Stimulated activated CD8-positive, alpha-beta memory T cell treated with anti-CD3 and anti-CD28 coated beads, Interleukin-12 subunit alpha, Interleukin-12 subunit beta, amount 100 ng/mL, for 4 hours (primary cell): ENCODE data around the gene KCNAB2.
"Not testable (repeated sequence)": the region's sequence is repeated elsewhere in the genome, so short reads cannot be mapped to it uniquely, and the experiment has no call there.

Experiments
- DNase-seq: peaks from one replicate; pipeline ENCODE4 v3.0.0-alpha.2; 2020; ENCODE audit warnings: low read depth

KCNAB2 gene

DNA sequence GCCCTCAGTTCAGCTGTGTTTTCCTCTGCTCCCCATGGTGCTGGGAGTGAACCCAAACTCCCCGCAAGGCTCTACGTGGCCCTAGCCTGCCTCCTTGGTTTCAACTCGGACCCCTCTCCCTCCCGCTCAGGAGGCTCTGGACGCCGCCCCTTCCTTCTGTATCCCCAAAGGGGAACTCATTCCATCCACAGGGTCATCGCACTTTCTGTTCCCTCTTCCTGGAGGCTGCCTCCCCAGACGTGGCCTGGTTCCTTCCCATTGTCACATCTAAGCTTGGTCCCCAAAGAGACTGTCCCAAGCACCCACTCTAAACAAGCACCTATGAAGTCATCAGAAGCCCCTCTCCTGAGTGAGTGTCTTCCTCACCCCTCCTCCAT, 10.9 kb downstream of the KCNAB2 start:
- DNase-seq: no peak

DNA sequence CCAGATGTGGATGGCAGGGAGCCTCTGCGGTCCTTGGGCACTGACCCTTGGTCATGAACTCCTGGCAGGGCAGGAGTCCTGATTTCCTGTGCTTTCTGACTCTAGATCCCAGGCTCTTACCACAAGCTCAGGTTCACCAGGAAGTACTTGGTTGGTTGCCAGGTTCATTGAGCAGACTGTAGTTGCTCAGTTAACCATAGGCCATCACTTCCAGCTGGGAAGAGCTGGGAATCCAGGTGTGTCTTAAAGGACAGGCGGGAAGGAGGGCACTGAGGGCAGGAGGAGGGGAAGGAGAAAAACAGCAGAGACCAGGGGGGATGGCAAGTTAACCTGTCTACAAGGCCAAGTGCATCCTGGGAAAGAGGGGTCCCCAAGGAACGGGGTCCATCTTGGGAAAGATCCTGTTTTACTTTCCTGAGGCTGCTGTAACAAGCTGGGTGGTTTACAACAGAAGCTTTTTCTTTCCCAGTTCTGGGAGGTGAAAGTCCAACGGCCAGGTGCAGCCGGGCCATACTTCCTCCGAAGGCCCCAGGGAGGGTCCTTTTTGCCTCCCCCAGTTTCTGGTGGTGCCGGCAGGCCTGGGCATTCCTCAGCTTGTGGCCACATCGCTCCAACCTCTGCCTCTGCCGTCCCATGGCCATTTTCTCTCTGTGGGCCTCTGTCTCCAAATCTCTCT, 11.6 kb downstream of the KCNAB2 start:
- no peak for DNase-seq

DNA sequence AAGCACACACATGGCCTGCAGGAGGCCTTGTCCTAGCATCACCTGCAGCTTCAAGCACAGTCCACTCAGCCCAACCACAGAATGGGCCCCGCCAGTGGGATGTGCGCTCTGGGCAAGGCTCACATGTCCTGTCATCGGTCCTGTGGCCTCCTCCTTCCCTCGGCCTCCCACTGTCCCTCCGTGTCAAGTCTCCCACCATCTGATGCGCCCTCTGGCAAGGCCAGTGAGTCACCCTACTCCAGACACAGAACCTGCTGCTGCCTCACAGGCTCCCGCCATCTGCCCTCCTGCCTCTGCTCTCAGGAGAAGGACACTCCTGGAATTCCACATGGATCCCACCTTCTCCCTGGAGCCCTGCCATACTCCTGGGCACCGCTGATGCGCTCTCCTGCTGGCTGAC, 14.2 kb downstream of the KCNAB2 start:
- no peak for DNase-seq

DNA sequence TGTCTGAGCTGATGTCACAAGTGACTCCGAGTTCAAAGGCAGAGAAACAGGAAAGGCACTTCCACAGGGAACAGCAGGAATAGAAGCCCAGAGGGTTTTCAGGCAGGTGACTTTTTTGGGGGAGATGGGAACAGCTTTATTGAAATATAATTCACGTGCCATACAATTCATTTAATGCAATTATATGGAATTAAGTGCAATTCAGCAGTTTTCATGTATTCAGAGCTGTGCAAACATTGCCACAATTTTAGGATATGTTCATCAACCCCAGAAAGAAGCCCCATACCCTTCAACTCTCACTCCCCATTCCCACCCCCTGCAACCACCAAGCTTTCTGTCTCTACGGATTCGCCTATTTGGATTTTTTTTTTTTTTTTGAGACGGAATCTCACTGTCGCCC, 17.0 kb downstream of the KCNAB2 start:
- DNase-seq: no peak

DNA sequence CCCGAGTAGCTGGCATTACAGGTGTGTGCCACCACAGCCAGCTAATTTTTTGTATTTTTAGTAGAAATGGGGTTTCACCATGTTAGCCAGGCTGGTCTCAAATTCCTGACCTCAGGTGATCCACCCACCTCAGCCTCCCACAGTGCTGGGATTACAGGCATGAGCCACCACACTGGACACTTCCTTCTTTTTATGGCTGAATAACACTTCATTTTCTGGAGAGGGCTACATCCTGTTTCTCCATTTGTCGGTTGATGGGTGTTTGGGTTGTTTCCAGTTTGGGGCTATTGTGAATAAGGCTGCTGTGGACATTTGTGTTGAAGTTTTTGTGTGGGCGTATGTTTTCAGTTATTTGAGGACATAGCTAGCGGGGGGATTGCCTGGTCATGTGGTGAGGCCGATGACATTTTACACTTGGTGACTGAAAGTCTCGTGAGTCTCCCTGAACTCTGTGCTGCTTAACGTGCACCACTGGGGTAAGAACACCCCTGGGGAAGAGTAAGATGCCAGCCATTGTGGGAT, 17.9 kb downstream of the KCNAB2 start:
- DNase-seq: not testable (repeated sequence)

DNA sequence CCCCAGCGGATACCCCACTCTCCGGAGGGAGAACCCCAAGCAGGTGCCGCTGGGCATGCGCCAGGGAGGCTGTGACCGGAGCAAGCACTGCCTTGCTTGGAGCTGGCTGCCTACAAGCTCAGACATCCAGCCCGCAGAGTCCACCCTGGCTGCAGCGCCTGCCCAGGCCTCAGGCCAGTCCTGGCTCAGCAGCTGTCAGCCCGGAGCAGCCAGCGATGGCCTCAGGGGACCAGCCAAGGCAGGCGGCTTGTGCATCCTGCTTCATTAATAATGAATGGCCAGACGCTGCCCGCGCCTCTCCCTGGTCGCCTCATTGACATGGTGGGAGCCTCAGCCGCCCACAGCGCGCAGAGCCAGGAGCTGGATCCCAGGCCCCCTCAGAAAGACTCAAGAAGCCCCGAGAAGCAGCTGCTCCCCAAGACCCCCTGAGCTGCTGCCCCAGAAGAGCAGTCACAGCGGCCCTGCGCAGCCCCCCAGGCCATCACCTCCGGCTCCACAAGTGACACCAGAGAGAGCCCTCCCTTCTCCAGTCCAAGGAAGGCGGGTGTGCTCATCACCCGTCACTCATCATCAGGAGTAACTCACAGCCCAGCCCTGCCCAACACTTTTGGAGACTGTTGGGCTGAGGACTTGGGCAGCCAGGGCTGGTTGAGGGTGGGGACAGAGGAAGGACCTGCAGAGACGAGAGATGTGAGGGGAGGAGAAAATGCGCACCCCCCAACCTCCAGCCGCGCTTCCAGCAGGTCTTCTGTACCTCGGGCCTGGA, 19.6 kb downstream of the KCNAB2 start:
- DNase-seq: no peak

DNA sequence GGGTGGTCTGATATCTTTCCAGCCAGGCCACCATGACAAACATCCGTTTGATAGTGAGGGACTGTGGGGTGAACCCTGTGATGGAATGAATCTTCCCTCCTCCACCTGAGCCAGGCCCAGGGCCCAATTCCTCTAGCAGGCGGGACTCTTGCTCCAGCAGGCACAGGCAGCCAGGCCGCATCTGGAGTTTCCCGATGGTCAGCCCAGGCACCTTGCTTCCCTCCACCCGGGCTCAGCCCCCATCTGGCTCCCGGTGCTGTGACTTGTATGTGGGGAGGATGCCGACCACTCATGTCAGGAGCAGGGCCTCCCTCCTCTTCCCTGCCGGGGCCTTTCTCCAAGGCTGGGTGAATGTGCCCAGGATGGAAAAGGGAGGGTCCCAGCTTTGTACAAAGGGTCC, 21.0 kb downstream of the KCNAB2 start:
- DNase-seq: no peak

DNA sequence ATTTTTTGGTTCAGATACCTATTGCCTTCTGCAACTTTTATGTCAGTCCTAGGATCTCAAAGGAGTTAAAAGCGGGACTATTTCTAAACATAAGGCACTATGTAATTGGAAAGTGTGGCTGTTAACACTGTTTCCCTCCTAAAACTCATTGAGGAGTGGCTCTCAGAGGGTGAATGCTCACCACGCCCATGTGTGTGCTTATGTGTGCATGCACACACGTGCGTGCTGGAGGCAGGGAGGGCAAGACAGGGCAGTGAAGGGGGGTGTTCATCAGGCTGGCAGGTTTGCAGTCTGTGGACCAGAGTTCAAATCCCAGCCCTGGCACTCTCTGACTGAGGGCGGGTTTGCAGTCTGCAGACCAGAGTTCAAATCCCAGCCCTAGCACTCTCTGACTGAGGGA, 22.4 kb downstream of the KCNAB2 start:
- DNase-seq: no peak

DNA sequence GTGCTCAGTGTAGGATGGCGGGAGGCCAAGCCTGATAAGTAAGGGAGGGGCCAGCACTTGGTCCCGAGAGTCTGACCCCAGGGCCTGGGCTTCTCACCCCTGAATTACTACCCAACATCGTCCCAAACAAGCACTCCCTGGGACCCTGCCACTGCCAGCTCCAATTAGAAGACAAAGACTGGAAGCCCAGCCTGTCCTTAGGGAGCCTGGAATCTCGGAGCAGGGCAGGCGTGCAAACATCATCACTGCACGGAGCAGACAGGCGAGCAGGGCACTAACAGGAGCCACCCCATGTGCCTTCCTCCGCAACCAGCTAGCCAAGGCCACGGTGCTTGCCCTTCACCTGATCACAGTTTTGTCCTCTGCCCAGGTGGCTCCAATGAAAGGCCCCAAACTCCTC, 23.2 kb downstream of the KCNAB2 start:
- DNase-seq: no peak

DNA sequence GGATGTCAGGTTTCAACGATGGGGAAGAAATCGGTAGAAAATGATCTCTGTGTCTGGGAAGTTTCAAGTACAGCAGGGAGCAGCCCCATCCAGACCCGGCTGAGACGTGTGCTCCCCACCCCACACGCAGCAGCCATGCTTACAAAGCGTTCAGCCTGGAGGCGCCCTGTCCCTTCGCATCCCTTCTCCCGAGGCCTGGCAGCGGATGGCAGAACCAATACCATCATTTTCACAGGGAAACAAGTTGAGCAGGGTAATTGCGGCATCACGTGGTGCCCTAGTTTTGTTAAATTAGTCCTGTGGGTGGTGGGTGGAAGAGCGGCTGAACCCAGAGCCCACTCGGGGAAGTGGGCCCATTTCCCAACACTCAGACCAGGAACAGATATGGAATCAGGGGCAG, 23.9 kb downstream of the KCNAB2 start:
- no peak for DNase-seq

DNA sequence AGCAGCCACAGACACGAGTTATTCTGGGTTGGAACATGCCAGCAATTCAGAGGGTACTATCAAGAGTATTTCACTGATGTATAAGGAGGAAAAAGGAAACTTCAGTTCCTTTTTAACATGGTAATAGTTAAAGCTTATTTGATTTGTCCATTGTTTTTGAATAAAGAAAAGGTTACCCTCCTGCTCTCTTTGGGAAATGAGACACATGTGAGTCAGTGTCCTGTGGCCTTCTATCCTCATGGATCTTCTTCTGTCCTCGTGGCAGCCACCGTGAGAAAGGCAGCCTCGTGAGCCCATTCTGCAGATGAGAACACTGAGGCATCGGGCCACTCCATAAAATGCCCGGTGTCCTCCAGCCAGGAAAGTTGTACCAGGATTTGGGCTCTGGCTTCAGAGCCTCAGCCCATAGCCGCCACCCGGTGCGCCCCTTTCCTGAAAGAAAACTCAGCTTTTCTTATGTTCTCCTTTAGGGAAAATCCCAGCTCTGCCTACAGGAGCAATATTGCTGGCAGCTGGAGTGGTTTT, 24.8 kb downstream of the KCNAB2 start:
- DNase-seq: no peak

DNA sequence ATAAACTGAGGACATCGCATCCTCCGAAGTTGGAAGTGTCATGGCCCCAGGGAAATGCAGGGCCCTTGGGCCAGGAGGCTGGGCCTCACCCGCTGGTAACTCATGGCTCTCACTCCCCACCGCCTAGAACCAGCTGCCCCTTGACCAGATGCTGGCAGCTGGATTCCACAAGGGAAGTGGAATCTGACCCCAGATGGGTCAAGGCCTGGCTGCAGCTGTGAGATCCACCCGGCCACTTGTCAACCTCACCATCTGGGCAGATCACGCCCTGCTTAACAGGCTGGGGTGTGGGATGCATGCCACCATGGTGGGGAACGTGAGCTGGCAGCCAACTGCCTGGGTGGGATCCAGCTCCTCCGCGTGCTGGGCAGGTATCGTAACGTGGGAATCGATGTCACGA, 25.5 kb downstream of the KCNAB2 start:
- DNase-seq: no peak

DNA sequence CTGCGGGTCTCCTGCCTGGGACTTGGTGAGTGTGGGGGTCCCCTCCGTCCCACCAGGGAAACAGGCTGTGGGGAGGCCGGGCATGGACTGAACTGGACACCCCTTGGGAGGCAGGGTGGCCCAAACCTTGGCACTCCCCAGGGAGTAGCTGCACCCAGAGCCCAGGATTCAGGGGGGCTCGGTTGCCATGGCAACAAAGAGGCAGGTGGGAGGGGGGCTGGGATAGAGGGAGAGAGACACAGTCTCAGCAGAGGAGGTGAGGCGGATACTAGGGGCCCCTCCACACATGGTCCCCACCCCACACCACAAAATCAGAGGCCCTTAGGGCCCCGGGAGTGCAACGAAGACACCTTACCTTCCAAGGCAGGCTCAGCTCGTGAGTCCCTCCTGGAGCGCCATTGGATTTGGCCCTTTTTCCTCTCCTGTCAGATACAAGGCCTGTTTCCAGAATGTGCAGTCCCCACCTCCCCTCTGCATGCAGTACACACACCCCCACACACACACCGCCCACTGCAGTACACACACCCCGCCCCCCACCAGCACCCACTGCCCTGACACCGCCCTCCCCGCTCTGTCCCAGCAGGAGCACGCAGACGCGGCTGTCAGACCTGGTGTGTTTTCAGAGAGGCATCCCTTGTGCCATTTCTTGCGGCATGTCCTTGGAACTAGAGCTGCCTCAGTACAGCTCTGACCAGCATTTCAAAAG, 27.2 kb downstream of the KCNAB2 start:
- no peak for DNase-seq

DNA sequence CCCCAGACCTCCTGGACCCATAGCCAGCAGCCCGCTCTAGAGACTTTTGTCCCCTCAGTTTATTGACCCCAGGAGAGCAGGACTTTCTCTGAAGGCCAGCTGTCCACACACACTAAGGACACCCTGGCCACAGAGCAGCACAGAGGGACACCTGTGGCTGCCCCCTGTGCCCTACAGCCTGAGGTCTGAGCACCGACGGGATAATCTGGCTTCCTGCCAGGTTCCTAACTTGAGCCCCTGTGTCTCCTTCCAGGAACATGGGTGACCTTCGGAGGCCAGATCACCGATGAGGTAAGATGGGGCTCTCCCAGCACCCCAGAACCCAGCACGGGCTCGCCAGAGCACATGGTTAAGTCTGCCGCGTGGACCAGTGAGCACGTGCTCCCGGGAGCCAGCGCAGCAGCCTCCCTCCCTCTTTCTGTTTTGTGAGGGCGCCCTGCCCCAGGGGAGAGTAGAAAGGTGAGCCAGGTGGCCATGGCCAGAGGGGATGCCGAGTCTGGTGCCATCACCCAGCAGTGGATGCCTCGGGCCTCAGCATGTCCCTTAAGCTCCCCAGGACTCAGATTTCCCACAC, 27.9 kb downstream of the KCNAB2 start:
- DNase-seq: no peak

DNA sequence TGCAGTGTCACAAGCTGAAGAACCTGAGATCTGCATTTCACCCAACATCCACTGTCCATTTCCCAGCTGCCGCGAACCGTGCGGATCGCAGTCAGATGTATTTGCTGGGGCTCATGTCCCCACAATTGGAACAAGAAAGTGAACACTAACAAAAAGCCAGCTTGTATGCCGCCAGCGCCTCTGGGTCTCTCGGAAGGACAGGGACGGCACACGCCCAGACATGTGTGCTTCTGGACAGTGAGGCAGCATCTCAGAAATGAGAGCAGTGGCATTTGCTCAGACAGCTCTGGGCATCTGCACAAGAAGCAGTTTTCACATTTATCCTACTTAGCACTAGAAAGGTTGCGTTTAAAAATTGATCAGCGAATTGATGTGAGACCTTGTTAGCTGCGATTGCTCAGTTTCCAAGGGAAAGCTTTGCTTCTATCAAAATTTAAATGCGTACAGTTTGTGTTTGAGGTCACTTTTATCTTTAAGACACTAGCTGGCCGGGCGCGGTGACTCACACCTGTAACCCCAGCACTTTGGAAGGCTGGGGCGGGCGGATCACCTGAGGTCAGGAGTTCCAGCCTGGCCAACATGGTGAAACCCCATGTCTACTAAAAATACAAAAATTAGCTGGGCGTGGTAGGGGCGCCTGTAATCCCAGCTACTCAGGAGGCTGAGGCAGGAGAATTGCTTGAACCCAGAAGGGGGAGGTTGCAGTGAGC, 28.7 kb downstream of the KCNAB2 start:
- no peak for DNase-seq

DNA sequence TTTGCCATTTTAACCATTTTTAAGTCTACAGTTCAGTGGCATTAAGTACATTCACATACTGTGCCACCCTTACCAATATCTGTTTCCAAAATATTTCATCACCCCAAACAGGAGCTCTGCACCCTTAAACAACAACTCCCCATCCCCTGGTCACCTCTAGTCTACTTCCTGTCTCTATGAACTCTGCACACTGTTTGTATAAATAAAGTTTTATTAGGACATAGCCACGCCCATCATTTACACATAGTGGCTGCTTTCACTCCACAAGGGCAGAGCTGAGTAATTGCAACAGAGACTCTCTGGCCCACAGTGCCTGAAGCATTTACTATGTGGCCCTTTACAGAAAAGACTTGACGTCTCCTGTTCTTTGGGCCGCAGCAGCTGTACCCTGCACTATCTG, 30.1 kb downstream of the KCNAB2 start:
- DNase-seq: no peak

DNA sequence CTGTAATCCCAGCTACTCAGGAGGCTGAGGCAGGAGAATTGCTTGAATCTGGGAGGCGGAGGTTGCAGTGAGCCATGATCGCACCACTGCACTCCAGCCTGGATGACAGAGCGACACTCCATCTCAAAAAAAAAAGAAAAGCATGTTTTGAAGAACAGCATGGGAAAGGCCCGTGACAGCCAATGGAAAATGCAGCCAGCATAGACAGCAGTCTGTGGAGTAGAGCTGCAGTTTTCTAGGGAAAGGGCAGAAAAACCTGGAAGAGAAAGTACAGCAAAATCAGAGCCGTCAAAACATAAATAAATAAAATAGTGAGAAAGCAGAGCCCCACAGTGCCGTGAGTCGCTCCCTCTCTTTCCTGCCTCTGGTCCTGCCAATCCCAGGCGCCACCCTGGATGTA, 31.4 kb downstream of the KCNAB2 start:
- not testable (repeated sequence) for DNase-seq

DNA sequence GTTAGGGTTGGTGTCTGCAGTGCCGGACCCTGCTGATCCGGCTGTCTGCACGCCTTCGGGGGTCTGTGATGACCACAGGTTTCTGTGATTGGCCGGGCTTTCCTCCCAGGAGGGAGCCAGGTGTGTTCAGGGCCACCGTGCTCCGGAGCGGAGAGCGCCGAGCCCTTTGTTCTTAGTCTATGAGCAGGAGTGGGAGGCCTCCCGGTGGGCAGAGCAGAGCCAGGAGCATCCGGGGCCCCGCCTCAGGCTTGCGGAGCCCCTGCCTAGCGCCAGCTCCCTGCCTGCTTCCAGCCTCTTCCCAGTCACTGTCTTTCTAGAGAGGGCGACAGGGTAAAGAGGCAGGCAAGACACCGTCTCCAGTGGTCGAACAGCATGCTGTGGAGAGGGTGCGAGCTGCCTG, 31.8 kb downstream of the KCNAB2 start:
- no peak for DNase-seq

DNA sequence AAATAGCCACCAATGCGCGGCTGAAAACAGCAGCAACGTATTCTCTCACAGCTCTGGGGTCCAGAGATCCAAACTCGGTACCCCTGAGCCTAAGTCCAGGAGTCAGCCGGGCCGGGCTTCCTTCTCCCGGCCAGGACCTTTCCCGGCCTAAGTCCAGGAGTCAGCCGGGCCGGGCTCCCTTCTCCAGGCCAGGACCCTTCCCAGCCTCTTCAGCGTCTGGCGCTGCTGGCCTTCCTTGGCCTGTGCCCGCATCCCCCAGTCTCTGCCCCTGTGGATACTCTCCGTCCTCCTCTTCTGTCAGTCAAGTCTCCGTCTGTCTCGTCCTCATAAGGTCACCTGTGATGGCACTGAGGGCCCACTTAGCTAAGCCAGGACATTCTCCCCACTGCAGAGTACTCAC, 32.2 kb downstream of the KCNAB2 start:
- no peak for DNase-seq

DNA sequence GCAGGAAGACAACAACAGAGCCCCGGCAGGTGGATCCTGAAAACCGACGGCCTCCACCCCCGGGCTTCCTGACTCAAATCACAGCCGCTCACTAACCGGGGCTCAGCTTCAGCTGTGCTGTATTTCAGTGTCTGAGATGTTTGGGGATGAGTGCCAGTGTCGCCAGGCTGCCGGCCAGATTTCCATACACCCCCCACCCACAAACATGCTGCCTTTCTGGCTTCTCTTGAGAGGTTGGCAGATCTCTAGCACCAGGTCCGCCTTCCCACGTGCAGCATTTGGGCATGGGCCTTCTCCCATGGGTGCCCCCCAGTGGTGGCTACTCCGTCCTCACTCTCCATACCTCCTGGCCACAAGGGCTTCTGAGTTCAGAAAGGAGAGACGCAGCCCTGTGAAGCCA, 34.8 kb downstream of the KCNAB2 start:
- no peak for DNase-seq

DNA sequence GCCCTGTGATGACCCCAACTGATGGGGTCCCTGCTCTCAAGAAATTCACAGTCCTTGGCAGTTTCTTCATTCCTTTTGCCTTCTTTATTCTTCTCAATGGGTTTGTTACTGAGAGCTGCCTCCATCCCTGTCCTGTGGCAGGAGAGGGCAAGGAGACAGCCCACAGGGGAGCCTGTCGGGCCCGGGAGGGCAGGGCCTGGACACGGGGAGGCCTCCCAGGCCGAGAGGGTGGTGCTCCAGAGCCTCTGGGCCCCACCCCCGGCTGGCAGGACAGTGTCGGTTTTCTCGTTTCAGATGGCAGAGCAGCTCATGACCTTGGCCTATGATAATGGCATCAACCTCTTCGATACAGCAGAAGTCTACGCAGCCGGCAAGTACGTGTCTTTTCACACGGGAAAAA, 36.2 kb downstream of the KCNAB2 start:
- DNase-seq: no peak

DNA sequence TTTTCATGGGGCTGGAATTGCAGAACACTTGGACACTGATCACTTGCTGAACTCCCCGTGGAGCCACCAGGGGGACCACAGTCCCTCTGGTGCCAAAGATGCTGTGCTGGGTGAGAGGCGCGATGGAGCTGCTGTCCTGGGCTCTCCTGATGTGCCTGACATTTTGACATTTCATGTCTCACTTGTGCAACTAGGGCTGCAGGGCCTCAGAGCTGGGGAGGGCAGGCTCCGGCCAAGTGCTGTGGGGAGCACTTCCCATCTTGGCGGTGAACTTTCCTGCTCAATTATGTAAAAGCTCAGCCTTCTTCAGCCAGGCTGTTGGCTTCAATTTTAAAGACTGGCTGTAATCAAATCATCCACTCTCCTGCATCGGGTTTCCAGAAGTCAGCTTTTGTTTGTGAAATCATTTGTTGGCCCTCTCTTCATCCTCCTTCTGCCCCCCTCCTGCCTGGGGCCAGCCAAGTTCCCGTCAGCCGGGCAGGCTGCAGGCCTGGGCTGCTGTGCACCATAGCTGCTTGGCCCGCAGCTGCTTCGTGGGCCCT, 36.8 kb downstream of the KCNAB2 start:
- DNase-seq: no peak
